ENCODE data around the gene RPH3AL.

The RPH3AL gene

DNA sequence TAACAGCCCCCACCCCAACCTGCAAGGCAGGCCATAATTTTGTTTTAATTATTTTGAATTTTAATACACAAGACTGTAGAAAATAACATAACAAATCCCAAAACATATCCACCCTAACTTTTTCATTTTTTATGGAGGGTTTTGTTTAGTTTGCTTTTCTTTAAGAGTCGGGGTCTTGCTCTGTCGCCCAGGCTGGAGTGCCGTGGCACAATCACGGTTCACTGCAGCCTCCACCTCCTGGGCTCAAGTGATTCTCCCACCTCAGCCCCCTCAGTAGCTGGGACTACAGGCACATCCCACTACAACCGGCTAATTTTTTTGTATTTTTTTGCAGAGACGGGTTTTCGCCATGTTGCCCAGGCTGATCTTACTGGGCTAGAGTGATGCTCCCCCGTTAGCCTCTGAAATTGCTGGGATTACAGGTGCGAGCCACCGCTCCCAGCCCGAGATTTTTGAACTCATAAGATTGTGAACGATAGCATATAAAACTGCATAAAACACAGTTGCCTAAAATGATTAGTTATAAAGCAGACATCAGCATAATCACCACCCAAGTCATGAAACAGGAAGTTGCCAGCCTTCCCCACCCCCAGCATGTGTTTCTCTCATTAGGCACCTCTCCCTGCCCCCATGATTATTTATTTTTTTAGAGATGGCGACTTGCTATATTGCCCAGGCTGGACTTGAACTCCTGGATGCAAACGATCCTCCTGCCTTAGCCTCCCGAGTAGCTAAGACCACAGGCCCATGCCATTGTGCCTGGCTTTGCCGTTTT is 157.6 kb downstream of the RPH3AL start:
- DNase-seq, result no peak

DNA sequence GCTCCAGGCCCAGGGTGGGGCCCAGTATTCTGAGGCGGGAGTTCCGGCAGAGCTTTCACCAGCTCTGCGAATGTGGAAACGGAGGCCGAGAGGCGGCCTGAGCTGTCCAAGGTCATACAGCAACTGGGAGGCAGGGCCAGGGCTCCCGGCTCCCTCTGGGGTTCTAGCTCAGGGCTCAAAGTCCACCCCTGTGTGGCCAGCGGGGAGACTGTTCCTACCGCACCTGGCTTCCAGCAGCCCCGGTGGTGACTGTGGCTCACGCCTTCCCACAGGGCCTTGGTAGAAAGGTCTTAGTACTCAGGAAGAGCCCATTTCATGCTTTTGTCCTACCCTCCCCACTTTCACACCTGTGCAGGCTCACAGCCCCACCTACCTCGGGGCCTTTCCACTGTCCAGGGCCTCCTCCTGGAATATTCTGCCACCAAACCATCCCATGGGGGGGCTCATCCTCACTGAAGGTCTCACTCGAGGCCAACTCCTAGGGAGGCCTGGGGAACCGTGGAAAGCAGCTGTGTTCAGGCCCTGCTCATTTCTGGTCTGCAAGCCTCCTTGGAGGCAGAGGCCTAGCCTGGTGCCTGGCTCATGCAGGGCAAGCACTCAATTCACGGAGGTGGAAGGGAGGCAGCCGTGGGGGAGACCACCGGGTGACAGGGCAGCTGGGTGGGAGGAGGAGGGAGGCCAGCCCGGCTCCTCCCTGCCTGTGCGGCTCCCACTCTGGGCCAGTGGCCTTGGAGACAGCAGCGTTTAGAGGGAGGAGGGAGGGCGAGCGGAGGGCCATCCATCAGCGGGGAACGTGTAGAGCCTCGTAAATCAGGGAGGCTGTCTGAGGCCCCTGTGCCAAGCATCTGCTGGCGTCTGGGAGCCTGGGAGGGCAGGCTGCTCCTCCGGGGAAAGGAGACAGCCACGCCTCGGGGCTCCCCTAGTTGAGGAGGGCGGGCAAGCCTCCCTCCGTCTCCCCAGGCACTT is 158.5 kb downstream of the RPH3AL start:
- no peak for DNase-seq

DNA sequence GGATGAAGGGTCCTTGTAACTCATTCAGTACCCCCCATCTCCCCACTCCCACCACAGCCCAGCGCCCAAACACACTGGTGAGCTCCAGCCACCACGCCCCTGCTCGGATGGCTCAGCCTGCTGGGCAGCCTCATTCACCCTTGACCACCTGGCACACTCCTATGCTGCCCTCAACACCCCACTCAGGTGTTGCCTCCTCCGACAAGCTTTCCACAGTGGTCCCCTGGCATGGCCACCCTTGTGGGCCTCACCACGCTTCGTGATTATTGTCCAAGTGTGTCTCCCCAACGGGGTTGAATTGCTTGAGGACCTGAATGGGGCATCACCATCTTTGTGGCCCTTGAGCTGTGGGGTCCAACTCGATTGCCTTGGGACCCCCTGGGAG is 159.2 kb downstream of the RPH3AL start:
- no peak for DNase-seq

DNA sequence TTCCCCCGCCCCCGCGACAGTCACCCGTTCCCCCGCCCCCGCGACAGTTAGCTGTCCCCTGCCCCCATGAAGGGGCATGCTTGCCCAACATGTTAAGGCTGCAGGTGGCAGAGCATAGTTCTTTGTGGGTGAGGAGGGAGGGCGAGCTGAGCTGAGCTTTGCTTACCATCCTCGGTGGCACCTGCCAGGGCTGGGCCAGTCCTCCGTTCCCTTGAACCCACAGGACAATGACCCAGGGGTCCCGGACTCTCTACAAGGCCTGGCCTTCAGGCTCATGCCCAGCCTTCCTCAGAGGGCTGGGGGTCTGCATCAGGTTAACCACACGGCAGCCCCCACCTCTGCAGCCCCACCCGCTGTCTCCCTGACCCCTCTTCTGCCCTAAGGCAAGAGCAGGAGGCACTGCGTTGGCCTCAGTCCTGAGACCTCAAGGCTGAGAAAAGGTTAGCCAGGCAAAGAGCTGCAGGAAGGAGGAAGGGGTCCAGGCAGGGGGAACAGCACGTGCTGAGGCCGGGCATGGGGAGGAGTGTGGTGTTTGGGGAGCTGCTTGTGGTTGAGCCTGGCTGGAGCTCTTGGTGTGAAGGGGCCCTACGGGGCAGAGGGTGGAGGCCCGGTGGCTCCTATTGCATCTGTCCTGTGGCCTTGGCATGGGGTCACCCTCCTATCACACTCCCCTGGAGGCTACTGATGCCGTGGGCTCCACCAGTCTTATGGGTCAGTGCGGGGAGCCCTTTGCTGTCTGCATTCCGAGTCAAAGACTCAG is 159.8 kb downstream of the RPH3AL start:
- no peak for DNase-seq

DNA sequence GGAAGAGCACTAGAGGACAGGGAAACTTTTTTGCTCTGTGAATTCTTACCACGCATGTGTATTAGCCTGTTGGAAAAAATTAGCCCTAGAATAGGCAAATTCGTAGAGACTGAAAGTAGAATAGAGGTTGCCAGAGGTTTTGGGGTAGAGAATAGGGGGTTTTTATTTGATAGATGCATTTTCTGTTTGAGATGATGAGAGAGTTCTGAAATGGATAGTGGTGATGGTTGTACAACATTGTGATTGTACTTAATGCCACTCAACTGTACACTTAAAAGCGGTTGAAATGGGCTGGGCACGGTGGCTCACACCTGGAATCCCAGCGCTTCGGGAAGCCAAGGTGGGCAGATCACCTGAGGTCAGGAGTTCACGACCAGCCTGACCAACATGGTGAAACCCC is 163.2 kb downstream of the RPH3AL start:
- no peak for DNase-seq

DNA sequence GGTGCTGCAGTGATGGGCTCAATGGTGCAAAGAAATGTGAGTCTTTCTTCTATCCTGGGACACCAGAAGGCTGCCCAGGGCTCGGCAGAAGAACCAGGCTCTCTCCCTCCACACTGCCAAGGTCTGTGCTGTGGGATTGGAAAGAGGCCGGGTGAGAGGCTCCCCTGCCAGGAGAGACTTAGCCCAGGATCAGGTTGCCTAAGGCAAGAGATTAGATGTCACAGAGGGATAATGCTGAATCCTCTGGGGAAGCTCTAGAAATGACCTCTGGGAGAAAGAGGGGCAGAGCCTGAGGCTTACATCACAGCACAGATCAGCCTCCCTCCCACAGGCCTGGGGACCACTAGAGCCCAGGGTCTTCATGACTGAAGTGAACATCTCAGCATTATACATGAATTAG is 165.5 kb downstream of the RPH3AL start:
- DNase-seq, result no peak

DNA sequence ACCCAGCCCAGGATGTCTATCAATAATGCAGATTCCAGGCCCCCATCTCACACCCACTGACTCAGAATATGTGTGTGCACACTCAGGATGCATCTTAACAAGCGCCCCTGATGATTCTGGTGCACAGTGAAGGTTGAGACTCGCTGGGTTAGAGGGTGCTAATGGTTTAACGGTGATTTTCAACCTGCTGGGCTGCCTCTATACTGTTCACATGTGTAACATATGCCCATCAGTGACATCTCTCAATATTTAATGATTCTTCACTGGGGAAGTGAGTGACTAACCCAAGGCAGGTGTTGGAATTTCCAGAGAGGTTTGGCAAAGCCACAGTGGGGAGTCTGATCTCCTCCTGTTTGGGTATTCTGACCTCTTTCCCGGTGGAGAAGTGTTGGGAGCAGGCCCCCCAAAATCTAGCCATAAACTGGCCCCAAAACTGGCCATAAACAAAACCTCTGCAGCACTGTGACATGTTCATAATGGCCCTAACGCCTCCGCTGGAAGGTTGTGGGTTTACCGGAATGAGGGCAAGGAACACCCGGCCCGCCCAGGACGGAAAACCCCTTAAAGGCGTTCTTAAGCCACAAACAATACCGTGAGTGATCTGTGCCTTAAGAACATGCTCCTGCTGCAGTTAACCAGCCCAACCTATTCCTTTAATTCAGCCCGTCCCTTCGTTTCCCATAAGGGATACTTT is 167.0 kb downstream of the RPH3AL start:
- DNase-seq, result no peak

DNA sequence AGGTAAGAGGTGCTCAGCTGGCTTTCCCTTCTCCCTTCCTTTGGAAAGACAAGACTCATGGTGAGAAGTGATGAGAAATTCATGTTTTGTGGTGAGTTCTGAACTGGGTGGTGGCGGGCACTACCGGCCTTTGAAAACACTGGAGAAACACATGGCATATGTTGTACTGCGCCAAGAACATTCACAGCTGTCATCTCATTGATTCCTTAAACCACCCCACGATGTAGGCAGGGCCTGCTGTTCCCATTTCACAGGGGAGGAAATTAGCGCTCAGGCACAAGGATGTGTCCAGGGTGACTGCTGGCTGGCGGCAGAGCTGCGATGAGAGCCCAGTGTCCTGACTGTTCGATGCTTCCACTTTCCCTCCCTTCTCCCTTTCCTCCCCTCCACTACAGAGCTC is 169.6 kb downstream of the RPH3AL start:
- no peak for DNase-seq

DNA sequence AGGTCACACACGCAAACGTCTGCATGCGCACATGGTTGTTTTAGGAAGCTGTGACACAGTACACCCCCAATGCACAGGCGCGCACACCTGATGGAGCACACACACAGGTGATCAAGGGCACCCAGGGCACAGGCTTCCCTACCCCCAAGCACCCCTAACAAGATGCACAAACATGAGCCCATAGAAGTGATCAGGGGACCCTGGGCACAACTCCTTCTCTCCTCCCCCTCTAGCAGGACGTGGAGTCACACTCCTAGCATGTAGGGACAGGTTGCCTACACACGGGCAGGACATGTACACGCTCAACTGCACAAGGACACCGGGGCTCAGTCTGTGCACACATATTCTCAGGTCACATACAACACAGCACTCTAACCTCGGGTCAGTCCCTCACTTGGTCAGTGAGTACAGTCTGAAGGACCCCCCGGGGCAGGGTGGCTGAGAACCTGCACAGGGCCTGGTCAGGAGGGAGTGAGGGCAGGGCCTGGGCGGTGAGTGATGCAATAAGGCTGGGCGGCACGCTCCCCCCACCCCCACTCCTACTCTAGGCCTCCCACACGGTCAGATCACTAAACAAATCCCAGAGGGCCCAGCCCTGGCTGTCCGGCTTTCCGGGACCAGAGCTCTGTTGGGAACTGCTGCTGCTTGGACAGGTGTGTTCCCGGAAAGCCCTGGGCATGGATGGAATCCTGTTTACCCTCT is 170.4 kb downstream of the RPH3AL start:
- no peak for DNase-seq

DNA sequence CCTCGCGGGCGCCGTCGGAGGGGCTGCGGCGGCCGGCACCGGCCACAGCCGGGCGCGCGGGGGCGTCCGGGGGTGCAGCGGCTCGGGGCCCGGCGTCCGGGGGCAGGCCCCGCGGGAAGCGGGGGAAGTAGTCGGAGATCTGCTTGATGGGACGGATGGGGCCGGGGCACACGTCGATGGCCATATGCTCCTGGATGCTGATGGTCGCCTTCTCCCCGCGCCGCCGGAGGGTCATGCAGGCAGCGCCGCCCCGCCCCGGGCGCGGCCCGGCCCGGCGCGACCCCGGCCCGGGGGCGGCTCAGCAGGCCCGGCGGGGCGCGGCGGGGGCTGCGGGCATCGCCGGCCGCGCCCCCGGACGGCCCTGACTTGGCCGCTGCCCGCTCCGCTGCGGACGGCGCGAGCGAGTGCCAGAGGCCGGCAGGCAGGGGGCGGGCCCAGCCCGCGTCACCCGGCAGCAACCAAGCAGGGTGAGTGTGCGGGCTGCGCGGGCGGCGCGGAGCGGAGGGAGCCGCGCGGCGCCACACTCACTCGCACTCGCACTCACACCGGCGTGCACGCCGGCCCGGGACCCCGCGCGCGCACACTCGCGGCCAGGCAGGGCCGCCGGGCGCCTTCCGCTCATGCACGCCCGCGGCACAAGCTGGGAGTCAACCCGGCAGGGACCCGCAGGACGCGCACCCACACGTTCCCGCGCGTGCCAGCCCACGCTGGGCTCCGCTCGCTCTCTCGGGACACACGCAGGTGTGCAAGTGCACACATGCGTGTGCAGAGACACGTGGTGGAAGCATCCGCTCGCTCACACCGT is 171.2 kb downstream of the RPH3AL start, which contains the start of gene DOC2B:
Gene DOC2B, minus strand, starts transcription at position 406 of the 805 bp plus-strand sequence. Its CDS starts 171 bp downstream, at position 235.
- peak; percentile 30 for DNase-seq

DNA sequence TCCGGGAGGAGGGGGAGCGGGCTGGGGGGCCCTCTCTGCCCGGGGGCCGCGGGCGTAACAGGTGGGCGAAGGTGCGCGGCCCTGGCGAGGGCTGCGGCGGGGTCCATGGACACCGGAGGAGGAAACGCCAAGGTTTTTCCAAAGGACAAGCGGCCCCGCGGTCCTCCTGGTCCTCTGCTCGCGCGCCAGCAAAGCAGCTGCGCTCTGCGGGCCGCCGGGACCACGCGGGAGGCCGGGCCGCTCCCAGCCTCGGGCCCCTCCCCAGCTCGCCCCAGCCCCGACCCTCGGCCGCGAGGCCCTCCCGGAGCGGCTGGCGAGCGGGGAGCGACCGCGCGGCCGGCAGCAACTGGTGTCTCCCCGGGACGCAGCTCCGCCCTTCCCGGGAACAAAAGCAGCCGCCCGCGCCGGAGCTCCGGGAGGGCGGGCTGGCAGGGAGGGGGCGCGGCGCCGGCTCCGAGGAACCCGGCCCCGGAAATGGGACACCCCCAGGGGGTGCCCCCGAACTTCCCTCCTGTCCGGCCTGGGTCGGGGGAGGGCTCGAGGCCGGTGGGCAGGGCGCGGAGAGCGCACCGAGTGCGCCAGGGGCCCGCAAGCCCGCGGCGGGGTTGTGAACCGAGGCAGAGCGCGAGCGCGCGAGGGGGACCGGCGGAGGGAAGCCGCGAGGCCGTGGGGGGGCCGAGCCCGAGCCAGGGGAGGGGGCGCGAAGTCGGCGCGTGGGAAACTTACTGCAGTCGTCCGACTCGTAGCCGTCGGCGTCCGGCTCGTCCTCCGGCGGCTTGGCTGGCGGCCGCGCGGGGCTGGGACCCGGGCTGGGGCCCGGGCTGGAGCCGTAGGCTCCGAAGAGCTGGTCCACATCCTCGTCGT is 172.0 kb downstream of the RPH3AL start:
- DNase-seq, result no peak

DNA sequence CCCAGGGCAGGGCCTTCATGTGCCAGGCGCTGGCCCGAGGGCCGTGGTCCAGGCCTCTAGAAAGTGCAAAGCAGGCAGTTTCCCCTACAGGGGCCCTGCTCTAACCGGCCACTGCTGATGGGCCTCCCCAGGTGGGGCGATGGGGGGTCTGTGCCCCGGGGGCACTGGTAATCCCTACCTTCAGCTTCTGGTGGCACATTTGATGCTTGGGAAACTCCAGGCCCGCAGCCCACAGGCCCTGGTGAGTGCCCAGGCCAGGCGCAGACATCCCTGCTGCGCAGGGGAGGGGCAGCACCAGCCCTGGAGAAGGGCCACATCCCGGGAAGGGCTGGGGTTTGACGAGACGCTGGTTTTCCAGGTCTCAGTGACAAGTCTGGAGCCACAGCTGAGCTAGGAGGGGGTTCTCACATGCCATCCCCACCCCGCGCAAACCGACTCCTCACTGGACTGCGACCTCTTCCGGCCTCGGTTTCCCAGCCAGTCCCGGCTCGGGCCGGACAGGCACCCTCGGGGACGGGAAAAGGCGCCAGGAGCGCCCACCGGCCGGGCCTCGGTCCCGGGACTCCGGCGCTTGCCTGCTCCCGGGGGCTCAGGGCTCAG is 172.7 kb downstream of the RPH3AL start:
- no peak for DNase-seq

DNA sequence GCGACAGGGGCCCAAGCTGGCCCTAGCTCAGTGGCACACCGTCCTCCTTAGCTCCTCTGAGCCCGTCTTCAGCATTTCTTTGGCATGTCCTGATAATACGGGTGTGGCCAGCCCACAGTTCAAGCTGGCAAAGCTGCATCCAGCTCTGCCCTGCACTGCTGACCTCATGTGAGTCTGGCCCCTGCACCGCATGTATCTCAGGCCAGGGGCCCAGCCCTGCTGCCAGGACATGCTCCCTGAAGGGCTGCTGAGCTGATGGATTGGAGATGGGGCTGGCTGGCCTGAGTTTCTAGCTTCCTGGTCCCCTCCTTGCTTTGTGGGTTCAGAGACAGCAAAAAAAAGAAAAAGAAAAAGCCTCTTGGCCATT is 173.6 kb downstream of the RPH3AL start:
- no peak for DNase-seq

DNA sequence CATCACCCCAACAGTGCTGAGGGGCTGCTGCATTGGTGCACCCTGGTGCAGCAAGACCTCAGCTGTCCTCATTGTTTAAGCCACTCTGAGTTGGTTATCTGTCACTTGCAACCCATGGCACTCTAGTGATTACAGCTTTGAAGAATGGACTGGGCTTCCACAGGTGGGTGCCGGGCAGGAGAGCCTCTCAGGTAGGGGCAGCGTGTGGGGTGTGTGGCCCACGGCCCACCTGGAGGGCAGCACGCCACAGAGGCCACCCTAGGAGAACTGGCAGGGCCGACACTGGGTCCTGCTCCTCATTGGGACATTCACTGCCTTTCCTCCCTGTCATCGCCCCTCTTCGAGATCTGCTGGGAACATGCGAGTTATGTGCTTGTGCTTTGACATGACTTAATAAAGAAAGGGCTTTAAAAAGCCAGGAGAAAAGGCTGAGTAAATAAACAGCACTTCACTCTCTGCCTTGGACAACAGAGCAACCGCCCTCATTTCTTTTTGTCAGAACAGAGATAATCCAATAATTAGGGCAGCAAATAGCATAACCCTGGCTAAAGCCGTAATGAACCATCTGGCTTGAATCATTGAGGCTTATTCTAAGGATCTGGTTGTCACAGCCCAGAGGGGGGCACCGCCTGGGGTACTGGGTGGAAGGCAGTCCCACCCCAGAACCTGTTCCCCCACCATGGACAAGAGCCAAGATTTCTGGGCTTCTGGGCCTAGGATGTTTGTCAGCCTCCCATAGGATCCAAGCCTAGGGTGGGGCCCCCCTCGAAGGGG is 174.1 kb downstream of the RPH3AL start:
- DNase-seq, result no peak

DNA sequence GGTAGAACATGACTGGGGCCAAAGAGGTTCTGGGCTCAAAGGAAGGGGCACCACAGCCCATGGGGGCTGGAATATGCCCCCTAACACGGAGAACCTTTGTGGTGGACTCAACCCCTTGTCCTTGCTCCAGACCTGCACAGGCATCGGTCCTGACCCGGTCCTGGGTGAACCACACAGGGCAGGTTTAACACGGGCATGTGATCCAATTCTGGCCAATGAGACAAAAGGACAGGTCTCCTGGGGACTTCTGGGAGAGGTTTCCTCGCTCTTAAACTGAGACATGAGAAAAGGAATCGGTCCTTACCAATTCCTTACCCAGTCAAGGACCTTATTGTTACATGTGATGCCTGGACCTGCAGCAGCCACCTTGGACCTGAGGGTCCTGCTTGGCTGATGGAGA is 174.8 kb downstream of the RPH3AL start:
- no peak for DNase-seq

DNA sequence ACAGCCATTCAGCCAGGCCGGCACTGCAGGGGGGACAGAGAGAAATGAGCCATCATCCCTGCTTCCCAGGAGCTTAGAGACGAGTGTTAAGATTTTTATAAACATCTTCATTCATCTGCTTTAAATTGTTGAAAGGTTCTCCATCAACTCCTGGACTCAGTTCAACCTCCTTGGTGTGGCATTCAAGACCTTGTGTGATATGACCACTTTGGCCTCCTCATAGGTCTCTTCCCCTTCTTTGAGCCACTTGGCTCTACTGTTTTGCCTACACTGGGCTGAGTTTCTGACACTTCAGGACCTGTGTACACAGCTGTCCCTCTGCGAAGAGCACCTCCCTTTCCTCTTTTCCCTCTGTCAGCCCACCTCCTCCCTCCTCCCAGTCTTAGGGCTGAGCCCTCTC is 175.5 kb downstream of the RPH3AL start:
- no peak for DNase-seq

DNA sequence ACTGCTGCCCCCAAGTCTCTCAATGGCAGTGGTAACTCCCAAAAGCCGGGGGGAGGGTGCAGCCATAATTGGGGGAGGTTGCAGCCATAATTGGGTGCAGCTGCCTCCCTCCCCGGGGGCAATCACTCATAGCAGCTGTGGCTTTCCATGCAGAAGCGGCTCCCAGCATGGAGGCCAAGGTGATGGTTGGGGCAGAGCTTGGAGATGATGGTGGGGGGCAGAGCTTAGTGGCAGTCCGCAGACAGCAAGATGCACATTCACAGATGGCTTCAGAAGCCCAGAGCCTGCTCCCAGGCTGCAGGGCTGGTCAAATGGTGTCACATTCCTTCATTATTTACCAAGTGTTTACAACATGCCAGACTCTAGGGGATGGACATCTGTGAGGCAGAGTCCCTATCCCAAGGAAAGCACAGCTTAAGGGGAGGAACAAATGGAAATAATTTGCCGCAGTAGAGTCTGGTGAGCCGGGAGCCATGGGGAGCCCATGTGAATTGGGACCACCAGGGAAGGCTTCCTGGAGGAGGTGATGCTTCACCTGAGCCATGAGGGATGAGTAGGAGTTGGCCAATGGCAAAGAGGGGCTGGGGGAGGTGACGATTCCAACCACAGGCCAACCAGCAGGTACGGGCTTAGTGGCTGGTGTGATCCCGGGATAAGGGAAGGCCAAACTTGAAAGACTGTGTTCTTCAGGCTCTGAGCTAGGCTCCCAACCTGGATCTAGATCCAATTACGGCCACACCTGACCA is 179.3 kb downstream of the RPH3AL start:
- no peak for DNase-seq

DNA sequence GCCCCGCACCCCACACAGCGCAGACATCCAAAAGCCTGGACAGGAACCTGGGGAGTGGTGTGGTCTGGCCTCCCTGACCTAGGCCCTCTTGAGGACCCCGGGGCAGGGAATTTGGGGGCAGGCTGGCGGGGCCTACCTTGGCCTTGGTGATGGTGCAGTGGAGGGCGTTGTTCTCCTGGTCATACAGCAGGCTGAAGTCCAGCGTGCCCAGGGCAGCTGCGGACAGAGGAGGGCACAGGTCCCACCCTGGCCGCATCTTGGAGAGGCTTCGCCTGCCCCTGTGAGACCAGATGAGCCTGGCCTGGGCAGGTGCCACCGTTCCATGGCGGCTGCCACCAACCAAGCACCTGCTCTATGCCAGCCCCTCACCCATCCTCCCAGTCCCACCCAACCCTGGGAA is 180.2 kb downstream of the RPH3AL start:
- DNase-seq, result no peak
